Endothelial cell of umbilical vein (primary cell): ENCODE results near the gene CD53. TPM values are rescaled to one million over a fixed set of nuclear protein-coding genes. Genes with fewer than 3 reads are reported as not detected.

ENCODE experiments used
- BruUV-seq: library from RNA; stranded (reverse); fragments of 400-500 nt; replicated peaks from 2 replicates; lab custom pipeline; 2021; lab: Mats Ljungman, UMichigan
- CTCF ChIA-PET: fragments of 300-600, 350-600 bp; sonication (Branson Sonifier 250); formaldehyde crosslinking; loops from one replicate; lab custom pipeline; 2021; ENCODE audit warnings: antibody characterized with exemption, inconsistent platforms; lab: Charles Lee
- POLR2A ChIA-PET: fragments of 300-600, 350-600 bp; sonication (Branson Sonifier 250); formaldehyde crosslinking; loops from one replicate; lab custom pipeline; 2021; ENCODE audit warnings: antibody characterized with exemption, inconsistent platforms; lab: Charles Lee
- DNase-seq: peaks from one replicate; pipeline ENCODE4 v3.0.0-alpha.2; 2011; ENCODE audit warnings: low read depth, low spot score
- FAIRE-seq: peaks from 2 replicates; lab custom pipeline; 2011; peaks lifted over from hg19 to GRCh38; lab: Jason Lieb, UNC
- H2AFZ ChIP-seq: 2 replicates; pipeline ENCODE4 v1.6.0; 2012; ENCODE audit warnings: low read depth, low read length, control low read depth, inconsistent platforms
- H3K27ac ChIP-seq: 2 replicates; pipeline ENCODE4 v1.5.1; 2011; ENCODE audit warnings: low read depth, mild to moderate bottlenecking, control low read depth, low read length, moderate library complexity; ENCODE audit not compliant: insufficient read depth
- H3K27me3 ChIP-seq, 2 experiments: 2 replicates each; pipeline versions ENCODE4 v1.6.0 to v1.6.1; 2011; ENCODE audit warnings: low read length in 2 of 2, mixed read lengths in 1 of 2; ENCODE audit not compliant: control insufficient read depth in 2 of 2, insufficient read depth in 2 of 2
- H3K36me3 ChIP-seq, 2 experiments: 2 replicates in 1 of 2; 3 replicates in 1 of 2; pipeline ENCODE4 v1.5.1; 2011; ENCODE audit warnings: low read length in 2 of 2, mild to moderate bottlenecking in 1 of 2, moderate library complexity in 1 of 2; ENCODE audit not compliant: control insufficient read depth in 2 of 2, insufficient read depth in 2 of 2; ENCODE audit errors: extremely low read depth in 1 of 2
- H3K4me1 ChIP-seq: 3 replicates; pipeline ENCODE4 v1.5.1; 2011; ENCODE audit warnings: mild to moderate bottlenecking, low read length; ENCODE audit not compliant: control insufficient read depth, insufficient read depth; ENCODE audit errors: extremely low read depth
- H3K4me2 ChIP-seq: 2 replicates; pipeline ENCODE4 v1.6.1; 2011; ENCODE audit warnings: low read length, control low read depth, mixed read lengths; ENCODE audit not compliant: insufficient read depth
- H3K4me3 ChIP-seq, 3 experiments: fragments of 200-600 bp in 1 of 3; sonication (generic), shearing (Covaris generic) in 1 of 3; replicated peaks in 1 of 3; 2 replicates each; pipeline ENCODE4 v1.5.1; 2011 to 2016; ENCODE audit warnings: control low read depth in 3 of 3, low read length in 3 of 3, mild to moderate bottlenecking in 2 of 3, inconsistent platforms in 1 of 3, low read depth in 1 of 3, moderate library complexity in 1 of 3; ENCODE audit not compliant: insufficient read depth in 1 of 3
- H3K79me2 ChIP-seq: 2 replicates; pipeline ENCODE4 v1.6.0; 2012; ENCODE audit warnings: low read length, inconsistent platforms; ENCODE audit not compliant: control insufficient read depth, insufficient read depth
- H3K9ac ChIP-seq: replicated peaks from 2 replicates; pipeline ENCODE3; 2011; ENCODE audit warnings: low read length, control low read depth; ENCODE audit not compliant: insufficient read depth; ENCODE audit errors: extremely low read depth
- H3K9me1 ChIP-seq: replicated peaks from 3 replicates; pipeline ENCODE4 v1.6.0; 2011; ENCODE audit warnings: mild to moderate bottlenecking, low read length; ENCODE audit not compliant: control insufficient read depth, insufficient read depth; ENCODE audit errors: extremely low read depth
- H3K9me3 ChIP-seq: replicated peaks from 2 replicates; pipeline ENCODE4 v1.5.1; 2012; ENCODE audit warnings: low read length, inconsistent platforms; ENCODE audit not compliant: control insufficient read depth, insufficient read depth
- H4K20me1 ChIP-seq: replicated peaks from 2 replicates; pipeline ENCODE3; 2011; ENCODE audit warnings: mild to moderate bottlenecking, low read length; ENCODE audit not compliant: control insufficient read depth, insufficient read depth; ENCODE audit errors: extremely low read depth
- EZH2 ChIP-seq: IDR thresholded peaks from 2 replicates; pipeline ENCODE4 v1.6.1; 2012; ENCODE audit warnings: borderline replicate concordance, low read depth, mild to moderate bottlenecking, moderate library complexity, low read length, inconsistent platforms; ENCODE audit not compliant: severe bottlenecking
- FOS ChIP-seq: IDR thresholded peaks from 2 replicates; pipeline ENCODE4 v1.6.1; 2011; ENCODE audit warnings: mild to moderate bottlenecking, low read length, moderate library complexity, borderline replicate concordance; ENCODE audit not compliant: insufficient read depth
- GATA2 ChIP-seq: IDR thresholded peaks from 2 replicates; pipeline ENCODE4 v1.7.0; 2011; ENCODE audit warnings: low read depth, mild to moderate bottlenecking, moderate library complexity, mixed read lengths, low read length; ENCODE audit not compliant: insufficient read length, insufficient read depth
- JUN ChIP-seq: IDR thresholded peaks from 2 replicates; pipeline ENCODE4 v1.6.1; 2011; ENCODE audit warnings: borderline replicate concordance, low read depth; ENCODE audit not compliant: insufficient read length, insufficient read depth
- MYC ChIP-seq: IDR thresholded peaks from one replicate; pipeline ENCODE4 v1.6.1; 2011; ENCODE audit warnings: mild to moderate bottlenecking, low read depth, low read length
- POLR2A ChIP-seq: IDR thresholded peaks from 2 replicates; pipeline ENCODE4 v1.6.1; 2012; ENCODE audit warnings: low read depth, mild to moderate bottlenecking, control low read depth, low read length
- POLR2AphosphoS5 ChIP-seq: IDR thresholded peaks from 2 replicates; pipeline ENCODE4 v1.6.1; 2012; ENCODE audit warnings: low read depth, mild to moderate bottlenecking, control low read depth, low read length, moderate library complexity; ENCODE audit not compliant: insufficient read depth
- dilution Hi-C: fragments of 300-500 bp; cut with MboI; formaldehyde crosslinking; loops from one replicate; pipeline ENCODE4 v1.15.0; 2019; ENCODE audit warnings: low sequenced_read_pairs; ENCODE audit not compliant: extremely low pct_ligation_motif_present
- intact Hi-C: fragments of 100-400 bp; cut with micrococcal nuclease; formaldehyde crosslinking; loops from one replicate; pipeline ENCODE4 v1.10.0; 2022
- polyA plus RNA-seq, 4 experiments: library from polyadenylated mRNA; depleted of rRNA in 3 of 4; stranded (reverse) in 3 of 4; unstranded in 1 of 4; fragments of >200 nt; gene quantifications; 2 replicates each; pipeline versions ENCODE4 v1.2.1 to v1.2.3, GENCODE V29; 2011 to 2012; ENCODE audit warnings: missing spikeins in 1 of 4
- total RNA-seq: library from RNA; stranded (reverse); gene quantifications from 2 replicates; pipeline ENCODE4 v1.2.3, GENCODE V29; 2021
- TF ChIP-seq, protein P1 (sequence below), 2 donors: IDR thresholded peaks; 1 replicate in 1 of 2; 2 replicates in 1 of 2; pipeline ENCODE4 v1.5.1; 2011; ENCODE audit warnings: low read length in 2 of 2, mild to moderate bottlenecking in 2 of 2, moderate library complexity in 2 of 2, control low read depth in 1 of 2, inconsistent platforms in 1 of 2, low read depth in 1 of 2; ENCODE audit not compliant: insufficient read depth in 1 of 2; ENCODE audit errors: extremely low read depth in 1 of 2
- TF ChIP-seq, protein P2 (sequence below): IDR thresholded peaks from 2 replicates; pipeline ENCODE4 v1.6.1; 2011; ENCODE audit not compliant: insufficient read depth, insufficient read length

Gene CD53
- total and polyA plus RNA-seq, 2 donors (not counting 3 experiments of a cell fraction or from before 2014, with no cell fraction given) = 0.35 TPM; not detected in 1

GRCh38 chr1:110898734-110899457 lies 25.9 kb downstream of the CD53 start:
- FAIRE-seq = no peak

More at GRCh38 chr1:110898734-110899457, 25.9 kb downstream of the CD53 start:
- H3K27me3 ChIP-seq = no peaks in the 10 kb centered on the region
- H3K4me1 ChIP-seq = no peaks in the 10 kb centered on the region
- BruUV-seq = no TSS peak
- dilution Hi-C loops = no loop called here
- intact Hi-C loops = no loop called here
- H3K4me2 ChIP-seq = no peak overlapping the region
- H3K4me3 ChIP-seq = no peak overlapping the region
- H2AFZ ChIP-seq = no peak overlapping the region
- DNase-seq = no peak
- no peaks in the 10 kb centered on the region for H3K79me2 ChIP-seq
- no peak overlapping the region for H3K9ac ChIP-seq
- no peaks in the 10 kb centered on the region for H3K9me1 ChIP-seq
- no peaks in the 10 kb centered on the region for H3K9me3 ChIP-seq
- ChIA-PET POLR2A (no interaction called here), CTCF (no interaction called here)
- no peaks in the 10 kb centered on the region for H4K20me1 ChIP-seq
- no peaks in the 10 kb centered on the region for H3K36me3 ChIP-seq
- TF ChIP-seq GATA2 = no peak
- no peak for TF ChIP-seq FOS
- TF ChIP-seq, protein P1, sequence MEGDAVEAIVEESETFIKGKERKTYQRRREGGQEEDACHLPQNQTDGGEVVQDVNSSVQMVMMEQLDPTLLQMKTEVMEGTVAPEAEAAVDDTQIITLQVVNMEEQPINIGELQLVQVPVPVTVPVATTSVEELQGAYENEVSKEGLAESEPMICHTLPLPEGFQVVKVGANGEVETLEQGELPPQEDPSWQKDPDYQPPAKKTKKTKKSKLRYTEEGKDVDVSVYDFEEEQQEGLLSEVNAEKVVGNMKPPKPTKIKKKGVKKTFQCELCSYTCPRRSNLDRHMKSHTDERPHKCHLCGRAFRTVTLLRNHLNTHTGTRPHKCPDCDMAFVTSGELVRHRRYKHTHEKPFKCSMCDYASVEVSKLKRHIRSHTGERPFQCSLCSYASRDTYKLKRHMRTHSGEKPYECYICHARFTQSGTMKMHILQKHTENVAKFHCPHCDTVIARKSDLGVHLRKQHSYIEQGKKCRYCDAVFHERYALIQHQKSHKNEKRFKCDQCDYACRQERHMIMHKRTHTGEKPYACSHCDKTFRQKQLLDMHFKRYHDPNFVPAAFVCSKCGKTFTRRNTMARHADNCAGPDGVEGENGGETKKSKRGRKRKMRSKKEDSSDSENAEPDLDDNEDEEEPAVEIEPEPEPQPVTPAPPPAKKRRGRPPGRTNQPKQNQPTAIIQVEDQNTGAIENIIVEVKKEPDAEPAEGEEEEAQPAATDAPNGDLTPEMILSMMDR (IDR thresholded peaks at IDR 0.05; ENCODE audit: extremely low read depth in 1 of 2, insufficient read depth in 1 of 2, low read depth in 1 of 2, low read length in 2 of 2) = no peak
- no peak for TF ChIP-seq EZH2
- TF ChIP-seq POLR2AphosphoS5 = no peak
- TF ChIP-seq POLR2A = no peak
- TF ChIP-seq JUN = no peak
- no peak for TF ChIP-seq MYC
- TF ChIP-seq, protein P2, sequence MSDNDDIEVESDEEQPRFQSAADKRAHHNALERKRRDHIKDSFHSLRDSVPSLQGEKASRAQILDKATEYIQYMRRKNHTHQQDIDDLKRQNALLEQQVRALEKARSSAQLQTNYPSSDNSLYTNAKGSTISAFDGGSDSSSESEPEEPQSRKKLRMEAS = no peak
- no peak overlapping the region for H3K27ac ChIP-seq
